GM12891 (cell line): ENCODE data around the gene MYEOV.

Experiments
- POLR2A ChIP-seq: IDR thresholded peaks from 2 replicates; pipeline ENCODE4 v1.6.1; 2011; ENCODE audit warnings: low read depth, low read length, control low read depth
- POLR2AphosphoS5 ChIP-seq: IDR thresholded peaks from 2 replicates; pipeline ENCODE4 v1.6.1; 2011; ENCODE audit warnings: low read depth, low read length, control low read depth
- SPI1 ChIP-seq: IDR thresholded peaks from 2 replicates; pipeline ENCODE4 v1.6.1; 2011; ENCODE audit warnings: low read depth, low read length, control low read depth

- TF ChIP-seq POLR2A (no peak), SPI1 (no peak), POLR2AphosphoS5 (no peak)
Observed at GRCh38 chr11:69251057-69251393, 42.9 kb upstream of the MYEOV start.
